Measurements from ENCODE around the gene PLPPR1.

Gene PLPPR1

GRCh38 chr9:101337237-101337636 lies 308.7 kb downstream of the PLPPR1 start:
- no peak for DNase-seq (ENCODE audit: low read depth)
- no peak overlapping the region for H3K4me3 ChIP-seq (ENCODE audit: low read depth, low read length)
- TF ChIP-seq CTCF (conservative IDR thresholded peaks at IDR 0.05; ENCODE audit: low read depth, low read length), result no peak

GRCh38 chr9:101341958-101342357 lies 313.4 kb downstream of the PLPPR1 start:
- H3K4me3 ChIP-seq (ENCODE audit: low read depth, low read length), result no peak overlapping the region
- no peak for TF ChIP-seq CTCF (conservative IDR thresholded peaks at IDR 0.05; ENCODE audit: low read depth, low read length)
- no peak for DNase-seq (ENCODE audit: low read depth)

- no peak overlapping the region for H3K4me3 ChIP-seq (ENCODE audit: low read depth, low read length)
- no peak for TF ChIP-seq CTCF (conservative IDR thresholded peaks at IDR 0.05; ENCODE audit: low read depth, low read length)
- DNase-seq (ENCODE audit: low read depth), result peak; percentile 1
These were observed 314.1 kb downstream of the PLPPR1 start for GRCh38 chr9:101342595-101342994.

- DNase-seq (ENCODE audit: low read depth), result no peak
- TF ChIP-seq CTCF (conservative IDR thresholded peaks at IDR 0.05; ENCODE audit: low read depth, low read length), result no peak
- H3K4me3 ChIP-seq (ENCODE audit: low read depth, low read length), result no peak overlapping the region
These were observed 321.8 kb downstream of the PLPPR1 start for GRCh38 chr9:101350285-101350684.

GRCh38 chr9:101352892-101353463 lies 324.5 kb downstream of the PLPPR1 start:
- H3K4me3 ChIP-seq (ENCODE audit: low read depth, low read length), result no peak overlapping the region
- no peak for DNase-seq (ENCODE audit: low read depth)
- no peak for TF ChIP-seq CTCF (conservative IDR thresholded peaks at IDR 0.05; ENCODE audit: low read depth, low read length)

- no peak for DNase-seq (ENCODE audit: low read depth)
- TF ChIP-seq CTCF (conservative IDR thresholded peaks at IDR 0.05; ENCODE audit: low read depth, low read length), result no peak
- no peak overlapping the region for H3K4me3 ChIP-seq (ENCODE audit: low read depth, low read length)
These were observed 325.2 kb downstream of the PLPPR1 start for GRCh38 chr9:101353683-101354082.

GRCh38 chr9:101354143-101354764 lies 325.7 kb downstream of the PLPPR1 start:
- no peak for TF ChIP-seq CTCF (conservative IDR thresholded peaks at IDR 0.05; ENCODE audit: low read depth, low read length)
- DNase-seq (ENCODE audit: low read depth), result no peak
- no peak overlapping the region for H3K4me3 ChIP-seq (ENCODE audit: low read depth, low read length)
